ENCODE measurements around the gene COX6A2. TPM values are rescaled to one million over a fixed set of nuclear protein-coding genes. Genes with fewer than 3 reads are reported as not detected.
"Not testable (repeated sequence)": the region's sequence is repeated elsewhere in the genome, so short reads cannot be mapped to it uniquely, and the experiment has no call there.

The COX6A2 gene
- total RNA-seq, 1 donor from 2014 or later, result not detected

DNA sequence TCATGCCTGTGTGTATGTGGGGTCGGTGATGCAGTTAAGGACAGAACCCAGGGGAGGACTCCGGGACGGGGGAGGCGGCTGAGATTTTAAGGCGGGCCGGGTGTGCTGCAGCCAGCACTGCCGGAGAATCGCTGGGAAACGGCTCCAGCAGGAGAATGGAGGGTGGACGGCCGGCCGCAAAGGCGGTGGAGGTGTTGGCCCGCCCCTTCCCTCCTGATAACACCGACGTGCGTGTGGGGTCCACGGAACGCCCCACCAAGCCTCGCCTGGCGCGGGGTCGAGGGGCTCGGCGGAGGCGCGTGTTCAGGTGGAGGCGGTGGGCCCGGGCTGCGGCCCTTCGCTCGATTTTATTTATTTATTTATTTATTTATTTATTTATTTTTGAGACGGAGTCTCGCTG lies 13.8 kb upstream of the COX6A2 start:
- H3K27ac Mint-ChIP-seq (ENCODE audit: unreplicated experiment), result peak overlapping the region; percentile 7
- peak overlapping the region; percentile 94 for H3K4me3 Mint-ChIP-seq (ENCODE audit: unreplicated experiment)
- no peak for DNase-seq (ENCODE audit: extremely low spot score, unreplicated experiment)

DNA sequence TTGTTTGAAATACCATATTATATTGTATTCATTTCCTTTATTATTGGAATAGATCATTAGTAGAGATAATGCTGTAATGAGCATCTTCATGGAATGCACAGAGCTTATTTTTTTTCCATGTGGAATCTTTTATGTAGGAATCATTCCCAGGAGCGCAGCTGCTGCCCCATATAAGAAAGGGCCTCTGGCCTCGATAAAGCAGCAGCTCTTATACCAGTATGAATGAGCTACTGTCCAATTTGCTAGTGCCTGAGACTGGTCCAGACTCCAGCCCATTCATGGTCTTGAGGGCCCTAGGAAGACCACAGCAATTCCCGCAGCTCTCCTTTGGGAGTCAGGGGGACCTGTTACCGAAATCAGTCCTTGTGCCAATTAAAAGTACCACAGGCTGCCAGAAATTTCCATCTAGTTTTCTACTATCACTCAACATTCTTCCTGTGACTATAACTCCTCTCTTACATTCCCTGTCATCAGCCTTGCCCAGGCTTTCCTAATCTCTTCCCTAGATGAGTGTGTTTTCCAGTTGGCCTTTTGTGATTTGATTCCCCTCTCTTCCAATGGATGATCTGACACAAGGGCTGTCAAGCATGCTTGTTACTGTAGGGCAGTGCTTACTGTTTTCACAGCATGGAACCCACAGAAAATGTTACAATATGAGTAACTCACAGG lies 12.5 kb upstream of the COX6A2 start:
- Mint-ChIP-seq H3K9me3 (ENCODE audit: unreplicated experiment) (no peaks in the 10 kb centered on the region), H3K36me3 (ENCODE audit: unreplicated experiment) (no peaks in the 10 kb centered on the region), H3K27ac (ENCODE audit: unreplicated experiment) (no peak overlapping the region), H3K27me3 (ENCODE audit: unreplicated experiment) (no peaks in the 10 kb centered on the region), H3K4me1 (ENCODE audit: unreplicated experiment) (peaks cover 10% of the 10 kb centered on the region), H3K4me3 (ENCODE audit: unreplicated experiment) (peak overlapping the region; percentile 69)
- TF ChIP-seq CTCF (IDR thresholded peaks at IDR 0.05), result no peak
- DNase-seq (ENCODE audit: extremely low spot score, unreplicated experiment), result no peak

More for the DNA sequence above, 13.8 kb upstream of the COX6A2 start:
- Mint-ChIP-seq H3K27me3 (ENCODE audit: unreplicated experiment) (peaks cover 2% of the 10 kb centered on the region), H3K9me3 (ENCODE audit: unreplicated experiment) (no peaks in the 10 kb centered on the region), H3K36me3 (ENCODE audit: unreplicated experiment) (no peaks in the 10 kb centered on the region), H3K4me1 (ENCODE audit: unreplicated experiment) (peaks cover 10% of the 10 kb centered on the region)
- TF ChIP-seq CTCF (IDR thresholded peaks at IDR 0.05), result no peak

DNA sequence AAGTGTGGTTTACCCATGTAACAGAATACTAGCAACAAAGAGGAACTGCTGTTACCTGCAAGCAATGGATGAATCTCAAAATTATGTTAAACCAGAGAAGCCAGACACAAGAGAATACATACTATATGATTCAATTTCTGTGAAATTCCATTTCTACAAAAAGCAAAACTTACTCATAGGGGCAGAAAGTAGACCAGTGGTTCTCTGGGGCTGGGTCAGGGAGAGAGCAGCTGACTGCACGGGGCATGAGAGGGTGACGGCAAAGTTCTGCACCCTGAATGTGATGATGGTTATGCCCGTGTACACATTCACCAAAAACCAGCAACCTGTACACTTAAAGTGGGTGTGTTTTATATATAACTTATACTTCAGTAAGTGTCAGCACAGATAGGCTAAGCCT lies 11.4 kb upstream of the COX6A2 start:
- Mint-ChIP-seq H3K27ac (ENCODE audit: unreplicated experiment) (no peak overlapping the region), H3K27me3 (ENCODE audit: unreplicated experiment) (no peaks in the 10 kb centered on the region)
- DNase-seq (ENCODE audit: extremely low spot score, unreplicated experiment), result no peak

DNA sequence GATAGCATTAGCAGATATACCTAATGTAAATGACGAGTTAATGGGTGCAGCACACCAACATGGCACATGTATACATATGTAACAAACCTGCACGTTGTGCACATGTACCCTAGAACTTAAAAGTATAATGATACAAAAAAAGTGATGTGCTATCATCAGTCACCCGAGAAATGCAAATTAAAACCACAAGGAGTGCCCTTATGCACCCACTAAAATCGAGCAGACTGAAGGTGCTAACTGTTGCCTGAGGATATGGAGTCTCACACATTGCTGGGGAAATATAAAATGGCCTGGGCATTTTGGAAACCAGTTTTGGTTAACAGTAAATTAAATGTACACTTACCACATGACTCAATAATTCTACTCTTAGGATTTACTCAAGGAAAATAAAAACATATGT lies 10.9 kb upstream of the COX6A2 start:
- H3K36me3 Mint-ChIP-seq (ENCODE audit: unreplicated experiment); H3K27me3 Mint-ChIP-seq (ENCODE audit: unreplicated experiment); H3K4me3 Mint-ChIP-seq (ENCODE audit: unreplicated experiment): not testable (repeated sequence)

More for the DNA sequence above, 11.4 kb upstream of the COX6A2 start:
- Mint-ChIP-seq H3K9me3 (ENCODE audit: unreplicated experiment) (no peaks in the 10 kb centered on the region), H3K36me3 (ENCODE audit: unreplicated experiment) (no peaks in the 10 kb centered on the region), H3K4me1 (ENCODE audit: unreplicated experiment) (peaks cover 10% of the 10 kb centered on the region), H3K4me3 (ENCODE audit: unreplicated experiment) (no peak overlapping the region)
- no peak for TF ChIP-seq CTCF (IDR thresholded peaks at IDR 0.05)

GRCh38 chr16:31438414-31438813 lies 10.3 kb upstream of the COX6A2 start:
- no peak for TF ChIP-seq CTCF (IDR thresholded peaks at IDR 0.05)
- Mint-ChIP-seq H3K4me3 (ENCODE audit: unreplicated experiment) (no peak overlapping the region), H3K9me3 (ENCODE audit: unreplicated experiment) (no peaks in the 10 kb centered on the region), H3K27me3 (ENCODE audit: unreplicated experiment) (no peaks in the 10 kb centered on the region), H3K36me3 (ENCODE audit: unreplicated experiment) (no peaks in the 10 kb centered on the region), H3K4me1 (ENCODE audit: unreplicated experiment) (peaks cover 10% of the 10 kb centered on the region), H3K27ac (ENCODE audit: unreplicated experiment) (no peak overlapping the region)
- no peak for DNase-seq (ENCODE audit: extremely low spot score, unreplicated experiment)

More for the DNA sequence above, 10.9 kb upstream of the COX6A2 start:
- DNase-seq (ENCODE audit: extremely low spot score, unreplicated experiment); H3K27ac Mint-ChIP-seq (ENCODE audit: unreplicated experiment); H3K9me3 Mint-ChIP-seq (ENCODE audit: unreplicated experiment): not testable (repeated sequence)
- H3K4me1 Mint-ChIP-seq (ENCODE audit: unreplicated experiment), result peaks cover 10% of the 10 kb centered on the region
